PC-3 (cell line): ENCODE measurements around the gene RFXANK. TPM values are rescaled to one million over a fixed set of nuclear protein-coding genes. Genes with fewer than 3 reads are reported as not detected.
A peak's percentile ranks its signal among the peaks of the same experiment; 100 is the strongest.

Source experiments
- ATAC-seq: fragments of 200-7000 bp; cut with Tn5 transposase; 2 replicates; pipeline ENCODE4 v1.9.1; 2020; ENCODE audit warnings: mild to moderate bottlenecking, moderate library complexity
- BruUV-seq: library from RNA; stranded (reverse); fragments of 400-500 nt; replicated peaks from 2 replicates; lab custom pipeline; 2021; lab: Mats Ljungman, UMichigan
- CTCF ChIA-PET: fragments of 300-600 bp; sonication (Branson Sonifier 250); formaldehyde crosslinking; loops from one replicate; lab custom pipeline; 2022; ENCODE audit warnings: antibody characterized with exemption; lab: Charles Lee
- POLR2A ChIA-PET: fragments of 300-600 bp; sonication (Branson Sonifier 250); formaldehyde crosslinking; loops from one replicate; lab custom pipeline; 2022; ENCODE audit warnings: antibody characterized with exemption; ENCODE audit not compliant: unreplicated experiment; lab: Charles Lee
- DNase-seq: peaks from one replicate; pipeline ENCODE4 v3.0.0-alpha.2; 2015
- H2AFZ ChIP-seq: fragments of 300-600 bp; sonication (generic); 2 replicates; pipeline ENCODE4 v1.6.0; 2016; ENCODE audit warnings: antibody characterized with exemption, low read length
- H3F3A ChIP-seq: fragments of 300-600 bp; sonication (generic); one replicate; pipeline ENCODE4 v1.6.0; 2017; ENCODE audit warnings: antibody characterized with exemption, low read length, control low read depth, mild to moderate bottlenecking; ENCODE audit not compliant: unreplicated experiment
- H3K27ac ChIP-seq: fragments of 300-600 bp; sonication (generic); 2 replicates; pipeline ENCODE4 v1.5.1; 2016; ENCODE audit warnings: mild to moderate bottlenecking, low read length
- H3K27me3 ChIP-seq: fragments of 300-600 bp; sonication (generic); 2 replicates; pipeline ENCODE4 v1.6.1; 2016; ENCODE audit warnings: low read length, mixed read lengths
- H3K36me3 ChIP-seq: fragments of 300-600 bp; sonication (generic); 2 replicates; pipeline ENCODE4 v1.6.1; 2016; ENCODE audit warnings: low read depth, mixed run types, low read length, mixed read lengths
- H3K4me1 ChIP-seq: fragments of 300-600 bp; sonication (generic); 2 replicates; pipeline ENCODE4 v1.5.1; 2016; ENCODE audit warnings: low read length; ENCODE audit not compliant: insufficient read depth
- H3K4me2 ChIP-seq: fragments of 300-600 bp; sonication (generic); 2 replicates; pipeline ENCODE4 v1.6.0; 2016; ENCODE audit warnings: low read length
- H3K4me3 ChIP-seq: fragments of 300-600 bp; sonication (generic); 2 replicates; pipeline ENCODE4 v1.5.1; 2016; ENCODE audit warnings: mild to moderate bottlenecking, low read length, mixed read lengths
- H3K79me2 ChIP-seq: fragments of 300-600 bp; sonication (generic); 2 replicates; pipeline ENCODE4 v1.6.1; 2017; ENCODE audit warnings: low read length, mixed read lengths
- H3K9ac ChIP-seq: fragments of 300-600 bp; sonication (generic); 2 replicates; pipeline ENCODE4 v1.6.0; 2016; ENCODE audit warnings: mild to moderate bottlenecking, low read length
- H3K9me2 ChIP-seq: fragments of 300-600 bp; sonication (generic); replicated peaks from 2 replicates; pipeline ENCODE4 v1.6.1; 2016; ENCODE audit warnings: mixed run types, low read length, mixed read lengths
- H3K9me3 ChIP-seq: fragments of 300-600 bp; sonication (generic); 2 replicates; pipeline ENCODE4 v1.6.1; 2016; ENCODE audit warnings: low read length, mixed read lengths
- H4K20me1 ChIP-seq: fragments of 300-600 bp; sonication (generic); 2 replicates; pipeline ENCODE4 v1.6.1; 2016; ENCODE audit warnings: low read length, mixed read lengths
- EZH2 ChIP-seq: fragments of 300-600 bp; sonication (generic); IDR thresholded peaks from one replicate; pipeline ENCODE4 v1.6.1; 2017; ENCODE audit warnings: antibody characterized with exemption, mild to moderate bottlenecking, low read length; ENCODE audit not compliant: unreplicated experiment
- EZH2phosphoT487 ChIP-seq: fragments of 300-600 bp; sonication (generic); IDR thresholded peaks from 2 replicates; pipeline ENCODE4 v1.6.1; 2018; ENCODE audit warnings: mild to moderate bottlenecking, antibody characterized with exemption, low read length, borderline replicate concordance
- intact Hi-C: fragments of 100-400 bp; cut with micrococcal nuclease; formaldehyde crosslinking; loops from 2 replicates; pipeline ENCODE4 v1.9.0; 2023
- total RNA-seq: library from RNA; depleted of rRNA; stranded (reverse); fragments of >200 nt; gene quantifications from 2 replicates; pipeline ENCODE4 v1.2.3, GENCODE V29; 2014
- TF ChIP-seq, protein P1 (sequence below): fragments of 300-600 bp; sonication (generic); conservative IDR thresholded peaks from 2 replicates; pipeline ENCODE4 v1.5.1; 2017; ENCODE audit warnings: antibody characterized with exemption, low read depth, mild to moderate bottlenecking, low read length

RFXANK gene
- total RNA-seq, 1 experiment from 2014 or later, result 88.5 TPM

DNA sequence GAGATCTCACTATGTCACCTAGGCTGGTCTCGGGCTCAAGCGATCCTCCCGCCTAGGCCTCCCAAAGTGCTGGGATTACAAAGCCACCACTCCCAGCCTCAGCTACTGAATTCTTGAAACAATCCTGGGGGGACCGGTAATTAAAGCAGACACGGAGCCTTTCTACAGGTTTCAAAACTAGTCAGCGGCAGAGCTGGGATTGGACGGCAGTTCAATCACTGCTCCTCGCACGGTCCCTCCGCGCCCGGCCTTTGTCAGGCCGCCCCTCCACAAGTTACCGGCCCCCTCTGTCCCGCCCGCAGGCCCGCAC lies 335 bp upstream of the RFXANK start:
- Histone ChIP-seq H4K20me1 (no peaks in the 10 kb centered on the region), H3K27me3 (no peaks in the 10 kb centered on the region), H3K27ac (peak overlapping the region; percentile 88), H2AFZ (peak overlapping the region; percentile 99), H3K4me1 (peaks cover 3% of the 10 kb centered on the region; the same call in 1 of the 2 replicates), H3K9ac (peak overlapping the region; percentile 98), H3K9me2 (no peaks in the 10 kb centered on the region), H3K9me3 (no peaks in the 10 kb centered on the region), H3K4me2 (peak overlapping the region; percentile 99), H3K36me3 (peaks cover 2% of the 10 kb centered on the region), H3F3A (no peaks in the 10 kb centered on the region), H3K4me3 (peak overlapping the region; percentile 98), H3K79me2 (peaks cover 48% of the 10 kb centered on the region)
- DNase-seq (no peak), ATAC-seq (no peak)
- TSS peak; percentile 61 for BruUV-seq
- POLR2A ChIA-PET, result no interaction called here
- CTCF ChIA-PET, result no interaction called here
- intact Hi-C loops, result loop anchor here (1.0 kb wide), 1 partner anchor 12 kb away; the partner anchor contains the start of gene NR2C2AP
- TF ChIP-seq, protein P1, sequence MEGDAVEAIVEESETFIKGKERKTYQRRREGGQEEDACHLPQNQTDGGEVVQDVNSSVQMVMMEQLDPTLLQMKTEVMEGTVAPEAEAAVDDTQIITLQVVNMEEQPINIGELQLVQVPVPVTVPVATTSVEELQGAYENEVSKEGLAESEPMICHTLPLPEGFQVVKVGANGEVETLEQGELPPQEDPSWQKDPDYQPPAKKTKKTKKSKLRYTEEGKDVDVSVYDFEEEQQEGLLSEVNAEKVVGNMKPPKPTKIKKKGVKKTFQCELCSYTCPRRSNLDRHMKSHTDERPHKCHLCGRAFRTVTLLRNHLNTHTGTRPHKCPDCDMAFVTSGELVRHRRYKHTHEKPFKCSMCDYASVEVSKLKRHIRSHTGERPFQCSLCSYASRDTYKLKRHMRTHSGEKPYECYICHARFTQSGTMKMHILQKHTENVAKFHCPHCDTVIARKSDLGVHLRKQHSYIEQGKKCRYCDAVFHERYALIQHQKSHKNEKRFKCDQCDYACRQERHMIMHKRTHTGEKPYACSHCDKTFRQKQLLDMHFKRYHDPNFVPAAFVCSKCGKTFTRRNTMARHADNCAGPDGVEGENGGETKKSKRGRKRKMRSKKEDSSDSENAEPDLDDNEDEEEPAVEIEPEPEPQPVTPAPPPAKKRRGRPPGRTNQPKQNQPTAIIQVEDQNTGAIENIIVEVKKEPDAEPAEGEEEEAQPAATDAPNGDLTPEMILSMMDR, result no peak
- TF ChIP-seq EZH2, result no peak
- TF ChIP-seq EZH2phosphoT487, result no peak

GRCh38 chr19:19192910-19193423 lies 909 bp downstream of the RFXANK start:
- peak overlapping the region; percentile 98 for H3K4me3 ChIP-seq
- H3K4me2 ChIP-seq, result peak overlapping the region; percentile 99
- CTCF ChIA-PET, result interaction anchor here (0.6 kb wide), 1 partner anchor 25 kb away, joined by 9 read pairs; no protein-coding TSS in a partner anchor
- no peaks in the 10 kb centered on the region for H3K9me2 ChIP-seq
- DNase-seq (no peak), ATAC-seq (peak; percentile 4)
- H3F3A ChIP-seq, result no peaks in the 10 kb centered on the region
- H3K9ac ChIP-seq, result peak overlapping the region; percentile 98
- intact Hi-C loops, result loop anchor here (1.0 kb wide), 1 partner anchor 10 kb away; the partner anchor contains the start of gene NR2C2AP
- no peaks in the 10 kb centered on the region for H3K27me3 ChIP-seq
- H2AFZ ChIP-seq, result peak overlapping the region; percentile 96
- H3K79me2 ChIP-seq, result peaks cover 48% of the 10 kb centered on the region
- H4K20me1 ChIP-seq, result no peaks in the 10 kb centered on the region
- no peaks in the 10 kb centered on the region for H3K9me3 ChIP-seq
- POLR2A ChIA-PET, result no interaction called here
- H3K36me3 ChIP-seq, result peaks cover 6% of the 10 kb centered on the region; the same call in 1 of the 2 replicates
- peaks cover 3% of the 10 kb centered on the region; the same call in 1 of the 2 replicates for H3K4me1 ChIP-seq
- TF ChIP-seq EZH2, result no peak
- TF ChIP-seq, protein P1, result no peak
- no peak for TF ChIP-seq EZH2phosphoT487
- H3K27ac ChIP-seq, result no peak overlapping the region
- BruUV-seq, result TSS peak; percentile 86

GRCh38 chr19:19193926-19194325 lies 1.9 kb downstream of the RFXANK start:
- peaks cover 3% of the 10 kb centered on the region; the same call in 1 of the 2 replicates for H3K4me1 ChIP-seq
- H3F3A ChIP-seq, result no peaks in the 10 kb centered on the region
- peak overlapping the region; percentile 99; the same call in 1 of the 2 replicates for H3K4me2 ChIP-seq
- CTCF ChIA-PET, result no interaction called here
- intact Hi-C loops, result no loop called here
- H3K79me2 ChIP-seq, result peaks cover 48% of the 10 kb centered on the region
- H3K4me3 ChIP-seq, result peak overlapping the region; percentile 98; the same call in 1 of the 2 replicates
- BruUV-seq, result no TSS peak
- POLR2A ChIA-PET, result no interaction called here
- H3K27ac ChIP-seq, result no peak overlapping the region
- TF ChIP-seq EZH2phosphoT487, result no peak
- ATAC-seq (no peak), DNase-seq (no peak)
- H3K9ac ChIP-seq, result no peak overlapping the region
- H2AFZ ChIP-seq, result no peak overlapping the region
- no peaks in the 10 kb centered on the region for H3K9me2 ChIP-seq
- no peaks in the 10 kb centered on the region for H3K9me3 ChIP-seq
- H3K36me3 ChIP-seq, result peaks cover 10% of the 10 kb centered on the region; the same call in 1 of the 2 replicates
- H4K20me1 ChIP-seq, result no peaks in the 10 kb centered on the region
- no peaks in the 10 kb centered on the region for H3K27me3 ChIP-seq
